GM12864 (cell line): ENCODE measurements around the gene C12orf75.
"Not testable (repeated sequence)": the region's sequence is repeated elsewhere in the genome, so short reads cannot be mapped to it uniquely, and the experiment has no call there.

Source experiments
- DNase-seq: peaks from one replicate; pipeline ENCODE4 v3.0.0-alpha.2; 2011; ENCODE audit warnings: low read depth
- H3K4me3 ChIP-seq: 2 replicates; pipeline ENCODE4 v1.5.1; 2011; ENCODE audit warnings: mild to moderate bottlenecking, low read depth, low read length, control low read depth
- CTCF ChIP-seq: IDR thresholded peaks from 2 replicates; pipeline ENCODE4 v1.5.1; 2011; ENCODE audit warnings: low read depth, mild to moderate bottlenecking, moderate library complexity, low read length, control low read depth, inconsistent platforms; ENCODE audit errors: missing control alignments

The C12orf75 gene

GRCh38 chr12:105296116-105297089 lies 34.1 kb upstream of the C12orf75 start:
- DNase-seq = no peak

GRCh38 chr12:105300883-105301282 lies 29.6 kb upstream of the C12orf75 start:
- DNase-seq = no peak
- no peak overlapping the region for H3K4me3 ChIP-seq

More at GRCh38 chr12:105296116-105297089, 34.1 kb upstream of the C12orf75 start:
- TF ChIP-seq CTCF = no peak
- H3K4me3 ChIP-seq = no peak overlapping the region

GRCh38 chr12:105301696-105302095 lies 28.8 kb upstream of the C12orf75 start:
- no peak for DNase-seq
- H3K4me3 ChIP-seq = no peak overlapping the region
- TF ChIP-seq CTCF = no peak

More at GRCh38 chr12:105300883-105301282, 29.6 kb upstream of the C12orf75 start:
- no peak for TF ChIP-seq CTCF

- not testable (repeated sequence) for H3K4me3 ChIP-seq, DNase-seq
These were observed 27.5 kb upstream of the C12orf75 start for GRCh38 chr12:105302986-105303385.

DNA sequence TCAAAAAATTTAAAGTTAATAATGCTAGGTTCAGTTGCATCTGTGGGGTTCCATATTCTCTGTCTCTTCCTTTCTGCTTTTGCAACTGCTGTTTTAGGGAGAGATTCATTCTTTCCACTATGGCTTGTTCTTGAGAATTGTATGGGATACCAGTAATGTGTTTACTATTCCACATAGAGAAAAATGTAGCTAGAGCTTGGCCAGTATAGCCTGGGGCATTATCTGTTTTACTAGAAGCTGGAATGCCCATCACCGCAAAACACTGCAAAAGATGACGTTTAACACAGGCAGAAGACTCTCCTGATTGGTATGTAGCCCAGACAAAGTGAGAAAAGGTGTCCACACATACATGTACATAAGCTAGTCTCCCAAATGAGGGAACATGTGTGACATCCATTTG lies 25.9 kb upstream of the C12orf75 start:
- not testable (repeated sequence) for DNase-seq

GRCh38 chr12:105307601-105308314 lies 22.7 kb upstream of the C12orf75 start:
- H3K4me3 ChIP-seq, DNase-seq: not testable (repeated sequence)

More for the DNA sequence above, 25.9 kb upstream of the C12orf75 start:
- not testable (repeated sequence) for H3K4me3 ChIP-seq

DNA sequence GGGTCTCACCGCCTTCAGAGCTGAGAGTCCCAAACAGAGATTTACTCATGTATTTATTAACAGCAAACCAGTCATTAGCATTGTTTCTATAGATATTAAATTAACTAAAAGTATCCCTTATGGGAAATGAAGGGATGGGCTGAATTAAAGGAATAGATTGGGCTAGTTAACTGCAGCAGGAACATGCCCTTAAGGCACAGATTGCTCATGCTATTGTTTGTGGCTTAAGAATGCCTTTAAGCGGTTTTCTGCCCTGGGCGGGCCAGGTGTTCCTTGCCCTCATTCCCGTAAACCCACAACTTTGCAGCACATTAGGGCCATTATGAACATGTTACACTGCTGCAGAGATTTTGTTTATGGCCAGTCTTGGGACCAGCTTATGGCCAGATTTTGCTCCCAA lies 21.7 kb upstream of the C12orf75 start:
- not testable (repeated sequence) for DNase-seq, H3K4me3 ChIP-seq

- DNase-seq, H3K4me3 ChIP-seq: not testable (repeated sequence)
These were observed 21.1 kb upstream of the C12orf75 start for GRCh38 chr12:105309384-105309783.

DNA sequence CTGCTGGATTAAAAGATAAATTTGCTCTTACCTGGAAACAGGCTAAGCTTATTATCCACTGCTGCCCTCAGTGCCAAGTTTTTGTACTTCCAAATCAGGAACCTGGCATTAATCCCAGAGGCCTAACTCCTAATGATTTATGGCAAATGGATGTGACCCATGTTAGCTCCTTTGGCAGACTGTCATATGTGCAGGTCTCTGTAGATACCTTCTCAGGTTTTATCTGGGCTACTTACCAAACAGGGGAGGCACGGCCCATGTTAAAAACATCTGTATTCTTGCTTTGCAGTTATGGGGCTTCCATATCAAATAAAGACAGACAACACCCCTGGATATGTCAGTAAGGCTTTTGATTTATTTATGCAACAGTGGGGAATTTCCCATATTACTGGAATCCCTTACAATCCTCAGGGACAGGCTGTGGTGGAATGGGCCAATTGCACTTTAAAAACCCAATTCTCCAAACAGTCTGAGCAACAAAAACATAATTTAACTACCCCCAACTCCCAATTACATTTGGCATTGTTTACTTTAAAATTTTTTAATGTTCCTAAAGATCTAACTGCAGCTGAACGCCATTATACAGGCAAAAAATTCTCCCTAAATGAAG lies 19.9 kb upstream of the C12orf75 start:
- DNase-seq, H3K4me3 ChIP-seq: not testable (repeated sequence)

DNA sequence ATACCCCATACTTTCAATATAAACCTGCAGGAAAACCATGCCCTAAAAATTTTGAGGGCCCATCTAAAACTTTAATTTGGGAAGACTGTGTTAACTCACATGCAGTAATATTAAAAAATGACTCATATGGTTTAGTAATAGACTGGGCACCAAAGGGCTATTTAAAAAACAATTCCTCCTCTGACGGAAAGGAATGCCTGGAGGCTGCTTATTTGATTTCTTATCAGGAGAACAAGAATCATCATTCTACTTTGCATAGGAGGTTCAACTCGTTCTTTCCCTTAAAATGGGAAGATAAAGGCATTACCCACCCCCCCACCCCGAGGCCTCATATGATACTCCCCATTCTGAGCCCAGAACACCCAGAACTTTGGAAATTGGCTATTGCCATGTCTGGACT lies 18.6 kb upstream of the C12orf75 start:
- DNase-seq, H3K4me3 ChIP-seq: not testable (repeated sequence)

- H3K4me3 ChIP-seq, DNase-seq: not testable (repeated sequence)
These were observed 16.7 kb upstream of the C12orf75 start for GRCh38 chr12:105313755-105314154.
